Activated T-cell treated with anti-CD3 and anti-CD28 coated beads for 1 hour (primary cell): ENCODE data around the gene MYO1G.
A peak's percentile ranks its signal among the peaks of the same experiment; 100 is the strongest.
"Not testable (repeated sequence)": the region's sequence is repeated elsewhere in the genome, so short reads cannot be mapped to it uniquely, and the experiment has no call there.

Experiments
- DNase-seq: peaks from one replicate; pipeline ENCODE4 v3.0.0-alpha.2; 2020; ENCODE audit warnings: low read depth

MYO1G gene

DNA sequence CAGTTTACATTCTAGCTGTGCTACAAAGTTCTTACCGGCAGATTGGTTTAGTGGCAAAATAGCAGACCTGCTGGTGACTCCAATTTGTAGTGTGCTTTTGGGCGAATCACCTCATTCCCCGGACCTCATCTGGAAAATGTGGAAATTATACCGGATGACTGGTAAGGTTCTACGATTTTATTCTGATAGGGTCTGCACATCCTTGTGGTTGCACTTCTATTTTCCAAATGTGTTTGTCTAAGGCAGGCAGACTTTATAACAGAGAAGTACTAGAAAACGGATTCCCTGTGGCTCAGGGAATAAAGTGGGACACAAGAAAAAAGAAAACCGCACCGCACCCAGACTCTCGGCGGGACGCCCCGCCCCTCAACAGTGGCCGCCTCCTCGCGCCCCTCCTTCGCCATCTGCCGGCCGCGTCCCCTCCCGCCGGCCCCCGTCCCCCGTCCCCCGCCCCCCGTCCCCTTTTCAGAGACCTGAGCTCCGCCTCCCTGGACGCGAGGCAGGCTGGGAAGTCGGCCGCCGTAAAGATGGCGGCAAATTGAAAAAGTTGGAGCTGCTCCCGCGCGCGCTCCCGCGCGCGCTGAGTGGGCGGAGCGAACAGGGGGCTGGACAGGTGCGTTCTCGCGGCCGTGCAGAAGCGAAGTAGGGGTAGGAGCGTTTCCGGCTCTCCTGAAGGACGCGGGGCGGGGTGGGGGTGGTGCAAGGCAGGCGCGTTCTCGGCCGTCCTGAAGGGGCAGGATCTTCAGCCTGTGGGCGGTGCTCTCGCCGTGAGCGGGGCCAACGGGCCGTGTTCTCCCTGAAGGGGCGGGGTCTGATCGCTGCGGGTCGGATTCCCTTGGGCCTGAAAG, 20.7 kb upstream of the MYO1G start:
- peak; percentile 99 for DNase-seq

- DNase-seq, result no peak
These were observed 19.5 kb upstream of the MYO1G start for GRCh38 chr7:44998153-44998871.

DNA sequence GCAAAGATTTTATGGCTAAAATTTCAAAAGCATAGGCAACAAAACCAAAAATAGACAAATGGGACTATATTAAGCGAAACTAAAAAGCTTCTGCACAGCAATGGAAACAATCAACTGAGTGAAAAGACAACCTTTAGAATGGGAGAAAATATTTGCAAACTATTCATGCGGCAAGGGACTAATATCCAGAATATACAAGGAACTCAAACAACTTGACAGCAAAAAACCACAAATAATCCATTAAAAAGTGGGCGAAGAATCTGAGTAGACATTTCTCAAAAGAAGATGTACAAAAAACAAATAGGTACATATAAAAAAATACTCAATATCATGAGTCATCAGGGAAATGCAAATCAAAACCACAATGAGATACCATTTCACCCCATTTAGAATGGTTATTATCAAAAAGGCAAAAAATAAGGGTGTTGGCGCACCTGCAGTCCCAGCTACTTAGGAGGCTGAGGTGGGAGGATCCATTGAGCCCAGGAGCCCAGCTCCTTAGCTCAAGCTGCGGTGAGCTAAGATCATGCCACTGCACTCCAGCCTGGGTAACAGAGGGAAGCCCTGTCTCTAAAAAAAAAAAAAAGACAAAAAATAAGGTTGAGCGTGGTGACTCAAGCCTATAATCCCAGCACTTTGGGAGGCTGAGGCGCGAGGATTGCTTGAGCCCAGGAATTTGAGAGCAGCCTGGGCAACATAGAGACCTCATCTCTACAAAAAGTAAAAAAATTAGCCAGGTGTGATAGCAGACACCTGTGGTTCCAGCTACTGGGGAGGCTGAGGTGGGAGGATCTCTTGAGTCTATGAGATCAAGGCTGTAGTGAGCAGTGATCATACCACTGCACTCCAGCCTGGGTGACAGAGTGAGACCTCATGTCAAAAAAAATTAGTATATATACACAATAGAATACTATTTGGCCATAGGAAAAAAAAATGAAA, 17.0 kb upstream of the MYO1G start:
- no peak for DNase-seq

DNA sequence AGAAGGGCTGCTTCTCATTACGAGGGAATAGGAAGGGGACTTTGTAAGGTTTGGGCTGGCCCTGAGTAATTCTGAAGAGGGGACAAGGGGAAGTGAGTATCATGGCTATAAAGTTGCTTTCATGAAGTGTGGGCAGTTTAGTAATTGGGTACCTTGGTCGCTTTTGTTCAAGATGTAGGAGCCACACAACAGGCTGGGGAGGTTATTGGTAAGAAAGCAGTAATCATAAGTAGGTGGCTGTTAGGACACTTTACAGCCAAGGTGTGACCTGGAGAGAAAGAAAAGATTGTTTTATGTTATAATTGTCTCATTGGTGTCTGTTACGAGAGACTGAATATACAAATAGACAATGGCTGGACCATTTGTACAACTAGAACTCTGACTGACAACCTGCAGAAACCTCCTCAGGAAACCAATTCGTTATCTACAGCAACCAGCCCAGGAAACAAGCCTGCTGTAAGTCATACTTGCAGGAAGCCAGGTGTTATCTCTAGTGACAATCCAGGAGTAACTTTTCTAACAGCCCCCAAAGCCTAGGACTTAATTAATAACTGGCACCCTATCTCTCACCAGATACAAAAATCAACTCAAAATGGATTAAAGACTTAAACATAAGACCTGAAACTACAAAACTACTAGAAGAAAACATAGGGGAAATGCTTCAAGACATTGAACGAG, 16.2 kb upstream of the MYO1G start:
- no peak for DNase-seq

DNA sequence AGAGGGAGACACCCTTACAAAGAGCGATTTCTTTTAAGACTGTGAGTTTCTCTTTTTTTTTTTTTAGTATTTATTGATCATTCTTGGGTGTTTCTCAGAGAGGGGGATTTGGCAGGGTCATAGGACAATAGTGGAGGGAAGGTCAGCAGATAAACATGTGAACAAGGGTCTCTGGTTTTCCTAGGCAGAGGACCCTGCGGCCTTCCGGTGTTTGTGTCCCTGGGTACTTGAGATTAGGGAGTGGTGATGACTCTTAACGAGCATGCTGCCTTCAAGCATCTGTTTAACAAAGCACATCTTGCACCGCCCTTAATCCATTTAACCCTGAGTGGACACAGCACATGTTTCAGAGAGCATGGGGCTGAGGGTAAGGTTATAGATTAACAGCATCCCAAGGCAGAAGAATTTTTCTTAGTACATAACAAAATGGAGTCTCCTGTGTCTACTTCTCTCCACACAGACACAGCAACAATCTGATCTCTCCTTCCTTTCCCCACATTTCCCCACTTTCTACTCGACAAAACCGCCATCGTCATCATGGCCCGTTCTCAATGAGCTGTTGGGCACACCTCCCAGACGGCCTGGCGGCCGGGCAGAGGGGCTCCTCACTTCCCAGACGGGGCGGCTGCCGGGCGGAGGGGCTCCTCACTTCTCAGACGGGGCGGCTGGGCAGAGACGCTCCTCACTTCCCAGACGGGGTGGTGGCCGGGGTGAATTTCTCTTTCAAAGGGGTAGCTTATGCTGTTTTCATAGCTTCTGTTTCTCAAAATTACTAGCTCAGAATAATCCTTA, 13.4 kb upstream of the MYO1G start:
- not testable (repeated sequence) for DNase-seq

DNA sequence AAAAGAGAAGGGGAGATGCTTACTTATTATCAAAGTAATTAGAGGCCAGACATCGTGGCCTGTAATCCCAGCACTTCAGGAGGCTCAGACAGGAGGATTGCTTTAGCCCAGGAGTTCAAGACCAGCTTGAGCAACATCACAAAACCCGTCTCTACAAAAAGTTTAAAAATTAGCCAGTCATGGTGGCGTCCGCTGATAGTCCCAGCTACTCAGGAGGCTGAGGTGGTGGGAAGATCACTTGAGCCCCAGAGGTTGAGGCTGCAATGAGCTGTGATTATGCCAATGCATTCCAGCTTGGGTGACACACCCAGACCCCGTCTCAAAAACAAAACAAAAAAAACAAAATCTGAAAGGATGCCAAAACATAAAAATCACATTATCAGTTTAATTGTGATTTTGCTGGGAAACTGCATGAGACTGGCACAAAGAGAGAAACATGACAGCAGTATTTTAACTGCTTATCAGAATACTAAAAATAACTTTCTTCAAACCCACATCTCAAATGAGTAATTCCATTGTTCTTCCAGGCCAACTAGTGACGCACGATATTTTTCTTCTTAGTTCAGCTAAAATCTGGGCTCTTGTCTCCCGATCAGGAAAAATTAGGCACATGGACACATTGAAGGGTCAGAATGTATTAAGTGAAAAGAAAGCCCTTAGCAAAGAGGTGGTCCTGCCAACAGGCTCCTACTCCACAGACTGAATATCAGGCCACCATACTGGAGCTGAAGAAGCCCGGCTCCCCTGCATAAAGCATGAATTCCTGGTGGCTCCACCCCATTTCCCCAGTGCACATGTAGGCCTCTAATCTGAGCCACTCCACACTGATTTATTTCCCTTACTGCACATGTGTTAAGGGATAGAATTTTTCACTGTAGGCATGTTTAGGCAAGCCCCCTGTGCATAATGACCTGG, 11.6 kb upstream of the MYO1G start:
- DNase-seq, result no peak

- no peak for DNase-seq
These were observed 10.3 kb upstream of the MYO1G start for GRCh38 chr7:44989132-44989531.

DNA sequence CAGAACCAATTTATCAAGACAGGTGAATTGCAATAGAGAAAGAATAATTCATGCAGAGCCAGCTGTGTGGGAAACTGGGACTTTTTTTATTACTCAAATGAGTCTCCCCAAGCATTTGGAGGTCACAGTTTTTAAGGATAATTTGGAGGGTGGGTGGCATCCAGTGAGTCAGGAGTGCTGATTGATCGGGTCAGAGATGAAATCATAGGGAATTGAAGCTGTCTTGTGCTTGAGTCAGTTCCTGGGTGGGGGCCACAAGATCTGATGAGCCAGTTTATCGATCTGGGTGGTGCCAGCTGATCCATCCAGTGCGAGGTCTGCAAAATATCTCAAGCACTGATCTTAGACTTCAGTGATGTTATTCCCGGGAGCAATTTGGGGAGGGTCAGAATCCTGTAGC, 9.9 kb upstream of the MYO1G start:
- no peak for DNase-seq

DNA sequence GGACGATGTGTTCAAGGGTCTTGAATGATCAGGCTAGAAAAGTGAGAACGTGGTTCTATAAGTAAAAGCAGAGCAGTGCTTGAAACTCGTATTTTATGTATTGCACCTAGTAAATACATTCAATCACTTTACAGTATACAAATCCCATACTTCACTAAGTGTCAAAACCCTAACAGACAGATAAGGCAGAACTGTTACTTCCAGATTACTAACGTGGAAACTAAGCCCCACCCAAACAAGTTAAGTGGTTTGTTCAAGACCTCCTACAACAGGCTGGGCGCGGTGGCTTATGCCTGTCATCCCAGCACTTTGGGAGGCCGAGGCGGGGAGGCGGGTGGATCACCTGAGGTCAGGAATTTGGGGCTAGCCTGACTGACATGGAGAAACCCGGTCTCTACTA, 9.2 kb upstream of the MYO1G start:
- no peak for DNase-seq

GRCh38 chr7:44987457-44987856, 8.6 kb upstream of the MYO1G start:
- no peak for DNase-seq

DNA sequence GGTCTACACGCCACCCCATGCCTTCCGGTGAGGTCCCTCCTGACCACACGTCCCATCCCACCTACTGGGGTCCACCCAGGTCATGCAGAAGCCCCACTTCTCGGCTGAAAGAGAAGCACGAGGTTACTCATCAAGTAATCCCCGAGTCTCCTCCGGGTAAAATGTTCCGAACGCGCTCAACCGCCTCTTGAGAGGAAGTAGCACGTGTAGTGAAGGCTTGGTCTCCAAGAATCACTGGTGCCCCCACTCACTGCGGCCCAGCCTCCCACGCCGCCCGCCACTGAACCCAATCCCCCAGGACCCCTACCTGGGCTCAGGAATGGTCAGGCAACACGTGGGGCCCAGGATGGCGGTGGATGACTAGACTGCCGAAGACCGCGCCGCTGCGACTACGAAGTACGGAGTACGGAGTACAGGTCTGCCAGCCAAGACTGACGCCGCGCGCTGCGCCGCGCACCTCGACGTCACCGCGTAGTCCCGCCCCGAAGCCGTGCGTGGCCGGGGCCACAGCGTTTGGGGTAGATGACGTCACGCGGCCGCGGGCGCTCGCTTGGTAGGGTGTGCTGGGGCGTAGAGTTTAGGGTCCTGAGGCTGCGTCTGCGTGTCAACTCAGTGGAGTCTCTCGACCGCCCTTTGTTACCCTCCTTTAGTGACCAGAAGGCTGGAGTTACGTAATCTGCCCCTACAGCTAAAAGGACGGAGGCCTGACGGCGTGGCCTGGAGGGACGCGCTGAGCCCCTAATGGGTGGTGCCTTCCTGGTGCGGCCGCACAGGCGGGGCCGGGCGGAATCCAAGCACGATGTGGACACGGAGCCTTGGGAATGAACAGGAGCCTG, 7.6 kb upstream of the MYO1G start:
- peak; percentile 92 for DNase-seq

DNA sequence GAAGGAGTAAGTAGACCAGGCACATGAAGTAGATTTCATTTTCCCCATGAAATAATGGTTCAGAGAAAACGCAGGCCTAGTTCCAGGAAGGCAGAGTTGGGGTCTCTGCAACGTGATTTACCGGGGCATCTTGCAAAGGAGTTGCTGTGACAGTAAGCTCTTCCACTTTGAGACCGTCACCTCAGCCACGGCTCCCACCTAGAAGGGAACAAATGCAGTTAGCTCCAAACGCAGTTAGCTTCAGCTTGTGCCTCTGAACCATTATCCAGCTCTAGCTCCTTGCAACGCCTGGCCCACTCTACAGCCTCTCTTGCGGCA, 7.0 kb upstream of the MYO1G start:
- DNase-seq, result no peak

DNA sequence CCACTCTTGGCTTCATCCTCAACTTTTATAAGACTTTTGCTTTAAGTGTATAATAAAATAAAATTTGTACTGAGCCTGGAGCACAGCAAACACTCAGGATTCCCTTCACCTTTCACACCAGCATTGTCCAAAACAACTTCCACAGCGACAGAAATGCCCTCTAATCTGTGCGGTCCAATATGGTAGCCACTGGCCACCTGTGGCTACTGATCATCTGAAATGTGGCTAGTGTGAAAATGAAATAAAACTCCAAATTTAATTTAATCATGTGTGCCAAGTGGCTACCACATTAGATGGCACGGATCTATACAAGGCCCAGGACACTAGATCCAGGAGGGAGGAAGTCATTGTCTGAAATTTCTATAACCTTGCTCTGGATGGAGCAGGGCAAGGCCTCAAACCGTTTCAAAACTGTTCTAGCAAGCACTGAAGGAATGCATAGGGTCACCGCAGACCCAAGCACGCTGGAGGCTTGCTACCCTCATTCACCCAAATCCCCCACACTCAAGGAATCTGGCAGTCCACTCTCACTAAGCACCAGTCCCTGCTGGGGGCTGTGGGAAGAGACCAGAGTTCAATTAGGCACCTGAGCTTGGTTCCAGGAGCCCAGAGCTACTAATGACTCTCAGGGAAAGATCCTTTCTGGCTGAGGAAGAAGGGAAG, 6.3 kb upstream of the MYO1G start:
- no peak for DNase-seq

DNA sequence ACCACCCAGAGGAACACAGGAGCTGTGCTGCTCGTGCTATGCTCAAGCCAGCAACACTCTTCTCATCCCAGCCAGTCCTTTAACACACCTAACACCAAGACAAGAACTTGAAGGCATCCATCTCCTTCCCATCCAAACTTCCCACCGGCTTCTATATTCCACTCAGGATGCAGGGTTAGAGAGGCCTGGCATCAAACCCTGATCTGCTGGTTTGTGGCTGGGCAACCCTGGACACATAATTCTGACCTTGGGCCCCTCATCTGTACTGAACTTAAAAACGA, 5.6 kb upstream of the MYO1G start:
- no peak for DNase-seq

DNA sequence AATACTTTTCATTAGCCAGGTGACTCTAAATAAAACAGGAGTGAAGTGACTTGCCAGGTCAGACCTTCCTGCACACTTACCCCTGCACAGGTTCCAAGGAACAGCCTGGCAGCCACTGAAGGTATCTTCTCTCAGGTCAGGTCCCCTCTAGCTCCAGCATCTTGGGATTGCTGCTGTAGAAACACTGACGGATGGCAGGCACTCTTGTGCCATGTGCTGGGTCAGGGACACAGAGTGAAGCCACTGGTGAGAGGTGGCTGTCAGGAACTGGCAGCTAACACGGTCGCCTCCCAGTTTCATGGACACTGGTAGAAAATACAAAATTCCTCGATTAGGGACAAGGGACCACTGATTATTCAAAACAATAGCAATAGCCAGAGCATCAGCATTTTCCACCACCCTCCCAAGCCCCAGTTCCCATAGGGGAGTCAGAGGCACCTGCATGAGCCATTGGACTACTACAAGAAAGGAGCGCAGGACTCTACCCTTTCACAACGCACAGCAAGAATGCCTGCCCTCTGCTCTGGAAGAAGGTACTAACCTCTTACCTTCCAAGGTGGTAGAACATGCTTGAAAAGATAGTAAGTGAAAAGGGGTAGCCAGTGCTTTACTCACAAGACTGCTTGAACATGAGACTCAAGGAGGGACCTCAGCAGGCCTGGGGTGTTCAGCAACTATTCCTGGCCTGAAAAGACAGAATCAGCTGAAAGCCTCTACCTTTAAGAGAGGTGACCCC, 5.1 kb upstream of the MYO1G start:
- no peak for DNase-seq

DNA sequence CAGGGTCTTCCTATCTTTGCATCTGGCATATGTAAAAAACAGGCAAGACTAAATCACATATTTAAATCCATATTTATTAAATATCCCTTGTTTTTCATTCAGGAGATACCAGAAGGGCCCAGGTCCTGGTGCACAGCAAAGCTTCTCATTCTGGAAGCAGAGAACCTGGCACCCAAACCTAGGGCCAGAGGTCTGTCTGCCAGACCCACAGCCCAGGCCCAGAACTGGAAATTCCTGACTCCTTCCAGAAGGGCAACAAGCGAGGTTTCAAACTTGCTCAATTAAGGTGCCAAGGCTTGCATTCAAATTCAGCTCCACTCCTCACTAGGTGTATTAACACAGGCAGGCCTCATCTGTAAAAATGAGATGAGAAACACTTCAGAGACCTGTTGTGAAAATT, 4.2 kb upstream of the MYO1G start:
- DNase-seq, result no peak

GRCh38 chr7:44982535-44982923, 3.7 kb upstream of the MYO1G start:
- no peak for DNase-seq

GRCh38 chr7:44981035-44981706, 2.4 kb upstream of the MYO1G start:
- no peak for DNase-seq
